GM18517 (cell line): ENCODE results near the gene AXDND1.
A peak's percentile ranks its signal among the peaks of the same experiment; 100 is the strongest.

ENCODE experiments used
- ATAC-seq: cut with Tn5 transposase; IDR thresholded peaks from one replicate; pipeline ENCODE4 v1.9.1; 2021; ENCODE audit warnings: mild to moderate bottlenecking, moderate library complexity; ENCODE audit not compliant: unreplicated experiment

AXDND1 gene, protein sequence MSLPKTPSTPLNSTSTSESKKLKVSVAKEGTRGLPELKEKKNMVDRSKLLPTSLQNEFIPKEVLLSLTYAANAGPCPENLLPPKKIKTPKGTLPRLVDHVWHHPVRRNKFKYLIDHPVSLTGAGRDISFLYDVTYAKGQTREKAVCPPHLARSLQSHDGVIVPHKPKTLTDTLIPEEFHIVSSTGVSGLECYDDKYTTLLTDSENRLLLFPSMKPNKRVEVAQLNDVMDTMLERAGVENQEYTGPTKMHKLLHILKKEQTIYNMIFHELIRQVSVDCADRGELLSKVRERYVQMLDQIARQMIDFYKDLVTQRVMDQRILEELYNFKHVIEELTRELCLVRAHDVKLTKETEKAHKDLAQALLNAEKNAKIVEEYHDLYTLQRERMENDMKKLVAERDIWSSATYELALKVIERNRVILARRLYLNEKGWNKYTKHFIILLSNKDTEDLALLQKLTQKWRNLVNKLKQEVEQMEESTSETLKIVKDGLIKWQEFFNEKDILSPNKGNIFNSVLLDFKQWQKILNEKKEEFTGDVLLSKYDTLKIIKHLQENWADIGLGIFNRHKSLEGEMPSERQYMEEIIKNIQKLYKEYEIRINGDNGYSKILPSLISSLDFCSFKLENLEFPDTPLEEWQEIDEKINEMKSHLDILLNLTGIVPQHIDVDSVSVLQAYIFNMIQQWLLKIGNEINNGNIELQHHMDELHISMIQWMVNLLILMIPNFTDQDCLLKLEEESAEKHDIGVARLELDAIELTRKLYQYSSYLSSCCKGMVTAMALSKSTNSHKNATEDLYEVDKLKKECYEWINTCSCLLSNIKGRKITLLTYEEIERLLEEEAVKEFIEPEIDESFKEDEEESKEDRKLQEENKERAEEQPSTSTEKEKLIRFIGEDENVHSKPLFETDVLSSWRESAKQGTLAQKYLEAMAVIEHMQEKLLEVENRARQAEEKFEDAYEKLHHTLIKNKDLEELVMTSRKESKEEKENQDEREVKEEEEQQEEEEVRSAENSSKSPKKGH

DNA sequence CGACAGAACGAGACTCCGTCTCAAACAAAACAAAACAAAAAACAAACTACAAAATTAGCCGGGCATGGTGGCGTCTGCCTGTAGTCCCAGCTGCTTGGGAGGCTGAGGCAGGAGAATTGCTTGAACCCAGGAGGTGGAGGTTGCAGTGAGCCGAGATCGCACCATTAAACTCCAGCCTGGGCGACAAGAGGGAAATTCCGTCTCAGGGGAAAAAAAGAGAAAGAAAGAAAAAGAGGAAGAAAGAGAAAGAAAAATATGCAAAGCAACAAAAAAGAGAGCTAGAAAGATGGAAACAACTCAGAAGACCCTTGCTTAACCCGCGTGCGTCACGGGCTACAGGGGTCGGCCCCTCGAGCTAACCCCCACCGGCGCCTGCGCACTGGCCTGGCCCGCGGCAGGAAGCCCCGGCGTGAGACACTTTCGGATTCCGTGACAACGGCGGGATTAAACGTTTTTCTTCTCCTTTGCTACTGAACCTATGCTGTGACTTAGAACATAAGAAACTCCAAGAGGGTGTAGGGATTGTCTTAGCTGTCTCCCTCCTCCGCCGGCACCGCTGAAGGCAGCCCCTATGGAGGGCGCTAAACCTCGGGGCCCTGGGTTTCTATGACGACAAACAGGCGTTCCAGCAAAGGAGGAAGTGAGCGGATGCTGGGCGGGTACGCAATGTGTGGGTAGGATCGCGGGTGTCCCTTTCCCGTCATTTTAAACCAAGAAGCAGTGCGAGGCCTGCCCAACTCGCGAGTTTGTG, at the start of gene AXDND1:
Gene AXDND1, plus strand, starts transcription at position 630 of the 751 bp plus-strand sequence. CDS start 539 bp downstream, outside the sequence.
- ATAC-seq, result peak; percentile 97

DNA sequence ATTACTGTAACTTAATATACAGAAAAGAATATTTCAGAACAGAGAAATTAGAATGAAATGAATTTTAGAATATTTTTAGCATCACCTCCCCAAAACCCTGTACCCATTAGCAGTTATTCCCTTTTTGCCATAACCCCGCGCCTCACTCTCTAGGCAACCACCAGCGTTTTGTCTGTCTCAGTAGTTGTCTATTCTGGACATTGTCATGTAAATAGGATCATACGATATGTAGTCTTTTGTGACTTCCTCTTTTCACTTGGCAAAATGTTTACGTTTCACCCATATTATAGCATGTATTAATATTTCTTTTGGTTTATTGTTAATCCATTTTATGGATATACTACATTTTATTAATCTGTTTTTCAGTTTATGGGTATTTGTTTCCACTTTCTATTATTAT, 47.3 kb upstream of the AXDND1 start:
- no peak for ATAC-seq

DNA sequence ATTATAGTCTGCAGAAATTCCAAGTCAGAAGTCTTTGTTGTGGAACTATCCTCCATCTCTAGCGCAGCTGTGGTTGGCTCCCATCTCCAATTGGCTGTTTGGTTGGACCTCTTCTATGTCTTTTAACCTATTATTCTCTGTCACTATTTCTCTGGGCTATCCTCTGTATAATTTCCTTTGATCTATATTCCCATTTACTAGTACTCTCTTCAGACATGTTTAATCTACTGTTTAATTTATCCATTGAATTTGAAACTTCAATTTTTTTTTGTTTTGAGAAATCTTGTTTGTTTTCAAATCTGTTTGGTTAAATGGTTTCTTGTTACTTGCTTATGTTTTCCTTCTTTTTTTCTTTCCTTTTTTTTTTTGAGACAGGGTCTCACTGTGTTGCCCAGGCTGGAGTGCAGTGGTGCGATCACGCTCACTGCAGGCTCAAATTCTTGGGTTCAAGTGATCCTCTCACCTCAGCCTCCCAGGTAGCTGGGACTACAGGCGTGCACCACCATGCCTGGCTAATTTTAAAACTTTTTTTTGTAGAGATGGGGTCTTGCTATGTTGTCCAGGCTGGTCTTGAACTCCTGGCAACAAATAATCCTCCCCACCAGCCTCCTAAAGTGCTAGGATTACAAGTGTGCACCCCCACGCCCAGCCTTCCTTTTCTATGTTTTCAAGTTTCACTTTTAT, 44.1 kb upstream of the AXDND1 start:
- ATAC-seq, result no peak

DNA sequence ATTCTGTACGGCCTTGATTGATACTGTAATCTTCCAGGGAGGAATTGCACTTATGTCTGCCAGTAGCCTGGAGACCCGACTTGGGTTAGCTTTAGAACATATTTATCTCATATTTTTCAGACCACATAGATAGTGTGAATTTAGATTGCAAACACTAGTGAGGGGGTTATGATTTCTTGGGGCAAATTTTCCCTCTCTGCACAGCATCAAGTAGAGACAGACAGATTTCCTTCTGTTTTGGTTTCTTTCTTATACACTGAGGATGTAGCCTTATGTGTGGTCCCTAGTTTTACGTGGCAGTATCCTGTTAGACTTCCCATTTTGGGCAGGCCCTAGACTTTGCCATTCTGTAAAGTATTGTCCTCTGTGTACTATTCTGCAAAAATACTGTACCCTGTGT, 43.2 kb upstream of the AXDND1 start:
- no peak for ATAC-seq

DNA sequence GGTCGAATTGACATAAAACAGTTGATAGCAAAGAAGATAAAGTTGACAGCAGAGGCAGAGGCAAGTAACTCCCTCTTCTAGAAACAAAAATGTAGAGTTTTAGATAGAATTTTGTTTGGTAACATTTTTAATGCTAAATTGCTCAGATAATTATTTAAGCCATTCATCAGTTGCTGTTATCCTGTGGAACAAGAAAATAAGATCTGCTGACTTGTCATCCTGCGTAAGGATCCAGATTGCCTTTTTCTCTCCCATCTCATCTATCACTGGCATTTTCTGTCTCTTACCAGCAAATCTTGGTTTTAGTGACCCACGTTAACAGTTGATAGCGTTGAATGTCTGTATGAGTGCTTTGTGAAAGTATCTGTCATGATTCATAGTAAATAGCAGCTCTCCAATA, 42.3 kb upstream of the AXDND1 start:
- no peak for ATAC-seq

DNA sequence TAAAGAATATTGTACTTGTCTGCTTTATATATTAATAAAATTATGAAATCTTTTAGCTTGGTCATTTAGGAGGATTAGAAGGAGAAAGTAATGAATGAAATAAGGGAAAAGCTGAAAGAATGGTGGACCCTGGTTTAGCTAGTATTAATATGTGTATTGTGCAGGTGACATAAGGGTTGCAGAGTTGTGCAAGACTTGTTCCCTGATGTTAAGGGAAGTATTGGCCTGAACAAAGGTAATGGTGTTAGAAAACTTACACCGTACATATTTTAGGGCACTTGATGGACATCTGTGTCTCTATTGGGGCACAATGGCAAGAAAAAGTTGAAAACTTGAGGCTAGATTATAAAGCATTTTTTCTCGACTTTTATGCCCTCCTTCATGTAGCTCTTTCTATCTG, 39.9 kb upstream of the AXDND1 start:
- ATAC-seq, result no peak

DNA sequence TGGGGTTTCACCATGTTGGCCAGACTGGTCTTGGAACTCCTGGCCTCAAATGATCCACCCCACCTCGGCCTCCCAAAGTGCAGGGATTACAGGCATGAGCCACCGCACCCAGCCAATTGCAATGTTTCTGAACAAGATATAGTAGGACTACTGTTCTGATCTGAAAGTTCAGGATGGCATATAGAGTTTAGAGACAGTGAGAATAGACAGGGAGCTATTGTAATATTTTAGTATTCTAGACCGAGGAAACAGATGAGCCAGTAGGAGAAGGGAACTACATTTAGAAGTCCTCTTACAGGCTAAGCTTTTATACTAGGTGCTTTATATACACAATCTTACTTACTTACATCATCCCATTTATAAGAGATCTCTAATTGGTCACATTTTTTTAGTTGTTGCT, 39.0 kb upstream of the AXDND1 start:
- ATAC-seq, result no peak

DNA sequence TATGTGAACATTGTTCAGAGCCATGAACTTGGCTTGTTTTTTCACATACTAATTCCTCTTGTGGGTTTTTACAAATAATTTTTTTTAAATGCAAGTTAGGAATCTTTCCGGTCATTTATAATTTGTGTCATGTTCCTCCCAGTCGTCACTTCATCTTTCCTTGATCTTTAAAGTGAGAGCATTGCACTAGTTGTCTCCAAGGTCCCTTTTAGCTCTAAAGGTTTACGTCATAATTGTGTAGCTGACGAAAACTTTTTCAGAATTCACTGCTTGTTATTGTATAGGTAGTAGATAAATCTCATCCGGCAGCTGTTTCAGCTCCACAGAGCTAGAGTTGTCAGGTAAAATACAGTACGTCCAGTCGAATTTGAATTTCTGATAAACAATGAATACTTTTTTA, 38.6 kb upstream of the AXDND1 start:
- no peak for ATAC-seq

DNA sequence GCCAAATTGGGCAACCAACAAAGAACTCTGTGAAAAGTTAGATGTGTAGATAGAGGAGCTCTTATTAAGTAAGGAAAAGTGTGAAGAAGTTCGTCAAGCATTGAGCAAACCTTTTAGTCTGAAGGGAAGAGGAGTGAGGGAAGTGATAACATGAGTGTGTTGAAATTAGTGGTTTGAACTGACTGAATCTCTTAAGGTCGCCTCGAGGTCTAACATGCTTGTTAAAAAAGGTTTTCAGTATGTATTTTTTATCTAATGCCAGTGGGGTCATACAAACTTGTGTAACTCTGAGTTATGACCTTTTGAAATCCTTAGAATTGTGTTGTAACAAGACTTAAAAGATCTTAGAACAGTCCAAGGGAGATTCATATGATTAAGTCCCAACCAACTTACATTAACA, 38.1 kb upstream of the AXDND1 start:
- no peak for ATAC-seq

DNA sequence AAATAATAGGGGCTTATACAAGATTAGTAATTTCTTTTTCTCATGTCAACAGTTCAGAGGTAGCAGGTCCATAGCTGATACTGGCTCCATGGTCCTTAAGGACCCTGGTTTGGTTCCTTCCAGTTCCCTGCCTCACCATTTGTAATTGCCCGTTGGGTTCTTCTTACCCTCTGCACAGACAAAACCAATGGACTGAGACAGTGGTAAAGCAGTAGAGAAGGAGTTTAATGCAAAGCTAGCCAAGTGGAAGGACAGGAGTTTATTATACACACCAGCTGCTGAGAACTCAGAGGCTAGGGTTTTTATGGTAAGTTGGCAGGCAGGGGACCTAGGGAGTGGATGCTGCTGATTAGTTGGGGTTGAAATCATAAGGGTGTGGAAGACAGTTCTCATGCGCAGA, 35.9 kb upstream of the AXDND1 start:
- ATAC-seq, result no peak

DNA sequence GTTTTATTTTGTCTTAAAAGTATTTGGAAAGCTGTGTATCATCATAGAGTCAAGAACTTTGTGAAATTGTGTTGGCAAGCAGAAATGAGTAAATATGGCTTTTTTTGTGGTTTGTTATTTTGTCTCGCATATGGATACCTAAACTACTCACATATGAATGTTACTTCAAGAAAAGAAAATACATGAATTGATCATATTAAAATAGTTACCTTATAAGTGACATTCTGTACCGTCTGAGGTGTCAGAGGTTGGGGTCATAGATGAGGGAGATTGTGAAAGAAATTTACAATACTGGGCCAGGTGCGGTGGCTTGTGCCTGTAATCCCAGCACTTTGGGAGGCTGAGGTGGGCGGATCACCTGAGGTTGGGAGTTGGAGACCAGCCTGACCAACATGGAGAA, 31.3 kb upstream of the AXDND1 start:
- ATAC-seq, result no peak

DNA sequence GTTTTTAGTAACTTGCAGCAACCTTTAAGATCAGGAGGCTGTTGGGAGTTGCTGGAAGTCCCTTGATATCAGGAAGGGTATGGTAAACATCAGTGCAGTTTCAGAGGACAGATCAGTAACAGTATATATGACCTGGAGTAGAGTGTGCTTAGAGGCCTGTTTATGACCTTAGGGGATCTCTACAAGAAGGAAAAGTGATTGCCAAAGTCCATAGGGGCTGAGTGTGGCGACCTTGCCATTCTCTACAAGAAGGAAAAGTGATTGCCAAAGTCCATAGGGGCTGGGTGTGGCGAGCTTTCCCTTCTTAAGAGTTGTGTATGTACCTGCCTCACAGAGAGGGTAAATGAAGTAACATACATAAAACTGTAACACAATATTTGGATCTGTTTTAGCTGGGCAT, 28.5 kb upstream of the AXDND1 start:
- ATAC-seq, result no peak

DNA sequence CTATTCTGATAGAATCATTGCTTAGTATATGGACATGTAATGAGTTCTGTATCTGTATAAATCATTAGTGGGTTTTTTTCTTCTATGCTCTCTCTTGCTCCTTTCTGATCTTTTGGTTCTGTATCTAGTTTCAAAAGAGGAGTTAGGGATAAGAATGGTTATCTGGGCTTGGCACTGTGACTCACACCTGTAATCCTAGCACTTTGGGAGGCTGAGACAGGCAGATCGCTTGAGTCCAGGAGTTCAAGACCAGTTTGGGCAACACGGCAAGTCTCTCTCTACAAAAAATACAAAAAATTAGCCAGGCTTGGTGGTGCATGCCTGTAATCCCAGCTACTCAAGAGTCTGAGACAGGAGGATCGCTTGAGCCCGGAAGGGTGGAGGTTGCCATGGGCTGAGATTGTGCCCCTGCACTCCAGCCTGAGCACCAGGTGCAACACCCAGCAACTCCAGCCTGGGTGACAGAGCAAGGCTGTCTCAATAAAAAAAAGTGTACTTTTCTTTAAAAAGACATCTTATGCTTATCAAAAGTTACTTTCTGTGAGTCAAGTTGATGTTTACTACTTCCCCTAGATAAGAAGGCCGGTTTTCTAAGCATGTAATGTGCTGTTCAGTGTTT, 27.7 kb upstream of the AXDND1 start:
- ATAC-seq, result no peak

DNA sequence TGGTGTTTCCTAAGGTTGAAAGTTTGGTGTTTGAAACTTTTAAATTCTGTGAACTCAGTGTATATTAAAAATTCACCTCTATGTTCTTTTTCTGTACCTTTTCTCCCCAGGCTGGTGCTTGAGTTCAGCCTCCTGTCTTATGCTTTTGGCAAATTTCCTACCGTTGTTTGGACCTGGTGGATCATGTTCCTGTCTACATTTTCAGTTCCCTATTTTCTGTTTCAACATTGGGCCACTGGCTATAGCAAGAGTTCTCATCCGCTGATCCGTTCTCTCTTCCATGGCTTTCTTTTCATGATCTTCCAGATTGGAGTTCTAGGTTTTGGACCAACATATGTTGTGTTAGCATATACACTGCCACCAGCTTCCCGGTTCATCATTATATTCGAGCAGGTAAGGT, 24.9 kb upstream of the AXDND1 start:
- no peak for ATAC-seq

DNA sequence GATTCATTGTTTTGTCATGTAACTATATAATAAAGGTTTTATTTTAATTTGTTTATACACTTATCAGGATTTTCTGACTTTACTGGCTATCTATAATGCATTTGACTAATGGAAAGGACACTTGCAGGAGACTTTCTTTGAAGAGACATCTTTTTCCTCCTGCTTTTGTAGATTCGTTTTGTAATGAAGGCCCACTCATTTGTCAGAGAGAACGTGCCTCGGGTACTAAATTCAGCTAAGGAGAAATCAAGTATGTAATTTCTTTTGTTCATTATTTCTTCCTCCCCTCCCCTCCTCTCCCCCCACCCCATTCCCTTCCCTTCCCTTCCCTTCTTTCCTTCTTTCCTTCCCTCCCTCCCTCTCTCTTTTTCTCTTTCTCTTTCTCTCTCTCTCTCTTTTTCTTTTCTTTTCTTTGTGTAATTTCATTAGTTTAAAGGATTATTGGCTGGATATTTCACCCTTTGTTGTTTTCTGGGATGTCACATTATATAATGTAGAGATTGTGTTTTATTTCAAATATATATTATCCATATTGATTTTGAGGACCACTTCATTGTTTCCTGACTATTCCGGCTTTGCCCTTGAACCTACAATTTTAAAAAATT, 23.7 kb upstream of the AXDND1 start:
- no peak for ATAC-seq

DNA sequence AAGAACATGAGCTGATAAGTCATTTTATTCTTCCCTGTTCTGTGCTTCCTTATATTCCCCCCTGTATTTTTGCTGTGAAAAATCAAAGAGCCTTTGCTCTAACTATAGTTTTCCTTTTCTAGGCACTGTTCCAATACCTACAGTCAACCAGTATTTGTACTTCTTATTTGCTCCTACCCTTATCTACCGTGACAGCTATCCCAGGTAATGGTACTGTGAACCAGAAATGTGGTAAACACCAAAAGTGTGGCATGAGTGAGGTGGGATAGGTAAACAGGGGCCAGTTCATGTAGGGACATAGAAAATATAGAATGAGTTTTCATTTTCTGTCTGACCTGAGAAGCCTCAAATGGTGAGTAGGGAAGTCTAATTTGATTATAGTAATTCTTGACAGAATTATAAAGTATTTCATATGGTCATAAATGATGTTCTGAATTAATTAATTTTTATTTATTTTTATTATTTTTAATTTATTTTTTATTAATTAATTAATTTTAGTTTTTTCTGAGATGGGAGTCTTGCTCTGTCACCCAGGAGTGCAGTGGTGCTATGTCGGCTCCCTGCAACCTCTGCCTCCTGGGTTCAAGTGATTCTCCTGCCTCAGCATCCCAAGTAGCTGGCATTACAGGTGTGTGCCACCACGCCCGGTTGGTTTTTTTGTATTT, 22.9 kb upstream of the AXDND1 start:
- no peak for ATAC-seq

DNA sequence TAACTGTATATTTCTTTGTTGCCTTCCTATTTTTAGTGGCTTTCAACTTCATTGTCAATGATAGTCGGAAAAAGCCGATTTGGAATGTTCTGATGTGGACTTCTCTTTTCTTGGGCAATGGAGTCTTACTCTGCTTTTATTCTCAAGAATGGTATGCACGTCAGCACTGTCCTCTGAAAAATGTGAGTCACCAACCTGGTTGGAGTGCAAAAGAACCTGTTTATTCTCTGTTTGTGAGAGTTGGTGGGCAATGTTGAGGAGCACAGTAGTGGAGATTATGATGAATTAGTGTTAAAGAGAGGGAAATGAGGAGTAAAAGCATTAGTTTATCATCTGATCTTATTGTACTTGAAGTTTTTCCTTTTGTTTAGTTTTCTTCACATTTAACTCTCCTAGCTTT, 14.5 kb upstream of the AXDND1 start:
- ATAC-seq, result no peak

DNA sequence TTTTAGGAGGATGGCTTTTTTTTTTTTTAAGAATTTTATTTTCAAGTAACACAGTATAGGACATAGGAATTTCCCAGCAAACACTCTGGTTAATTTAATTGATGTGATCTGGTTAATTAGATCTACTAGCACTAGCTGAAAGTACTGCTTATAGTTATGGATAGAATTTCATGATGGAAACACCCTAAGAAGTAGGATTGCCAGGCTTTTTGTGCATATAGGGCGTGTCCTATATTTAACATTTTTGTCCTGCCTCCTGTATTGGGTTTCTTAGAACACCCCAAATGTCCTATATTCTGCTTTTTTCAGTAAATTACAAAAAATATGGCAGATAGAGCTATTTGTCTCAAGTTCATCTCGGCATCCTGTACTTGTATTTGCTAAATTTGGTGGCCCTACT, 13.5 kb upstream of the AXDND1 start:
- no peak for ATAC-seq

DNA sequence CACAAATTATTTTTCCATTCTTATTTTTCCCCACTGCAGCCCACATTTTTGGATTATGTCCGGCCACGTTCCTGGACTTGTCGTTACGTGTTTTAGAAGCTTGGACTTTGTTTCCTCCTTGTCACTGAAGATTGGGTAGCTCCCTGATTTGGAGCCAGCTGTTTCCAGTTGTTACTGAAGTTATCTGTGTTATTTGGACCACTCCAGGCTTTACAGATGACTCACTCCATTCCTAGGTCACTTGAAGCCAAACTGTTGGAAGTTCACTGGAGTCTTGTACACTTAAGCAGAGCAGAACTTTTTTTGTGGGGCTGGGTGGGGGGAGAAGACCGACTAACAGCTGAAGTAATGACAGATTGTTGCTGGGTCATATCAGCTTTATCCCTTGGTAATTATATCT, 12.2 kb upstream of the AXDND1 start:
- ATAC-seq, result no peak
